GM21367 (cell line): Measurements from ENCODE around the gene ASB18.

Experiments used
- ATAC-seq: cut with Tn5 transposase; IDR thresholded peaks from one replicate; pipeline ENCODE4 v1.9.1; 2021; ENCODE audit not compliant: unreplicated experiment

ASB18 gene

DNA sequence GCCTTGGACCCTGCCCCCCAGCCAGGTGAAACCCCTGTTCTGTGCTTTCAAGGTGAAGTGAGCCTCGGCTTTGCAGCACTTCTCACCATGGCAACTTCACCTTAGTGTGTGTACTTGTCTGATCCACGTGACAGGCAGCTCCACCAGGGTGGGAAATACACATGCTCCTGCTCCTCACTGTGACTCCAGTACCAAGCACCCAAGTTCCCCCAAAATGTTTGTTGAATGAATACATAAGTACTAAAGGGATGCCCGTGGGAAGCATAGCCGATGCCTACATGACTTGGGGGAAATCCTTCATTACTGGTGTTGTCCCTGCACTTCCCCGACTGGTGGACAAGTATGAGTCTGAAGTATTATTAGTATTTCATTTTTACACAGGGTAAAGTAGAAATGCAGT, 54.2 kb downstream of the ASB18 start:
- no peak for ATAC-seq

DNA sequence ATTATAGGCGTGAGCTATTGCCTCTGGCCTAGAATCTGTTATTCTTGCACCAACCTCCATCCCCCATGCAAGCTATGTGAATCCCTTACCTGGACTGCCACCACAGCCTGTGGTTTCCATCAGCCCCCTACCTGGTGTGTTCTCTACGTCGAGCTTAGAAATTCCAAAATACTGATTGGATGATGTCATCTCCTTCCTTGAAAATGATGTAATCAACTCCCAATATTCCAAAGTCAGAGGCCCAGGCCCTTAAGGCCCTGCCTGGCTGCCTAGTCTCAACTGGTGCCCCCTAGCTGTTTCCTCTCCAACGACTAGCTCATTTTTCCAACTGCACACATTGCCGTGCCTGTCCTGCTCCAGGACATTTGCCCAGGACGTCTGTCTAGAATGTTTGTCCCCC, 54.7 kb downstream of the ASB18 start:
- ATAC-seq: no peak

DNA sequence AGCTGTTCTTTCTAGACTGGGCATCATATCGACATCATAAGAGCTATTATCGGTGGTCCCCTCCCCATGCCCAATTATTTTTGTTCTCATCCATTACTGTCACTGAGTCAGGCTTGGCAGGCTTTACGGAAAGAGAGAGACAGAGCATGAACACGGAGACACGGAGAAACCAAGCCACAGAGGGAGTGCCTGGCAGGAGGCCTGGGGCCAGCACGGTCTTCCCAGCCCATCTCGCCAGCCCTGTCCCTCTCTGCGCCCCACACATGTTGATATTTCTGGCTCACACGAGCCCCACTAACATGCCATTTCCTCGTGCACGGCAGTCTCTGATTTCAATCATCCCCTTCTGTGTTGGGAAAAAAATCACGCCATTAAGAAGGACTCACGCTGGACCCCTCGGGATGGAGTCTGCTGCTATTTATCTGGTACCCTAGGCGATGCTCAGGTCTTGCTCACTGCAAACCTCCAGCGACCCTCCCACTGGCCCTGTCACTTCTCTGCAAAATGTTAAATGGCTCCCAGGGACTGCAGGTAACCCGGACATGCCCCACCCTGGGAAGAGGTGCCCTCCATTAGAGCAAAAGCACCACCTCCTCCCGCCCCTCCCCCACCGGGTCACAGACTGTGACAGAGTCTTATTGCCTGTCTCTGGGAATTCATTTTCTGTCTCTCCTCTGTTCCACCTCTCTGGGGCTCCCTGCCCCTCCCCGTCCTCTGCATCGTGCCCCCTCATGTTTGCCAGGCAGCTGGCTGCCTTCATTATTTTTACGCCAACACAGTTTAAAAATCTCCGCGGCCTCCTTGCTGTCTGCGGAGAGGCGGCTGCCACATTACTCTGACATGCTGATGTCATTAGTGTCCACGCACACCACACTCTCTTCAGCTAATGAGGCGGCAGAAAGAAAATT, 55.9 kb downstream of the ASB18 start:
- no peak for ATAC-seq

DNA sequence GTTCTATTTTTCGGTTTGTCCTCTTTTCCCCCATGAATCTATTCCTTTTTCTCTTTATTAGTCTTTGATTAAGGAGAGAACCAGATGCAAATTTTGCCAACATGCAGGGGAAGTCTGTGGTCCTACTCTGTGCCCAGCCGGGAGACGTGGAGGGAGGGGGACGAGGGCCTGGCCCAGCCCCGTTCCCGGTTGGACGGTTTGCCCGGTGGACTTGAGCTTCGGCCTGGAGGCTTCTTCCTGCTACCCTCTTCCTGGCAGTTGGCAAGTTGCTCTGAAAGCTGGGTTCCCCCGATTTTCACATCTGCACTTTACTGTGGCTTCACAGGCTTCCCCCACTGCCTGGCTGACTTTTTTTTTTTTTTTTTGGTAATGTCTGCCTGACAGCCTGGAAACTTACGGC, 56.7 kb downstream of the ASB18 start:
- no peak for ATAC-seq

DNA sequence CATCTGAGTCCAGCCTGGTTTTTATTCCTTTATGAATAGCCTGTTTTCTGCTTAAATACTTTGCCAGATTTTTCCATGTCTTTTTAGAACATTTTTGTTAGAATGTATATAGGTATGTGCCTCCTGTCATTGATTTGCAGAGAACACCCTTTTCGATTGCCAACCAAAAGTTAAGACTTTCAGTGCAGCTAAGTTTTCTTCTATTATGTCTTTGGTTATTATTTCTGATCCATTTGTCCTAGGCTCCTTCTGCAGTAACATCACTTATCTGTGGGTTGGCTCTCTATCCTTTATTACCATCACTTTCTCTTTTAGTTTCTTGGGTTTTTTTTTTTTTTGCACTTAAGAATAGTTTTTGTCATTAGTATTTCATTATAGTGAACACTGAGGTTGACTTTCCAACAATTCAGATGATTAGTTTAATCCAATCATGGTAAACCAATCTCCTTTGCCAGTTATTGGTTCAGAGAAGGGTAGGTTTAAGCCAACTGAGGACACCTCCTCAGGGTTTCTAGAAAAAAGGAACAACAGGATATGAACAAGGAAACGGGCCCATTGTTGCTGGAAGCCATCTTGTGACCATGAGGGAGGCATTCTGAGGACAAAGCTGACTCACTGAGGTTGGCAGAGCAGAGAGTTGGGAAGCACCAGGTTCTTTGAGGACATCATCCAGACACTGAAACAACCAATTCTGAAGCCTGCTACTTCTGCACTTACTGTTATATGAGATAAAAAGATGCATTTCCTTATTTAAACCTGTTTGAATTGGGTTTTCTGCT, 58.1 kb downstream of the ASB18 start:
- ATAC-seq: no peak

- ATAC-seq: no peak
Measured at GRCh38 chr2:236204953-236205352, 59.3 kb downstream of the ASB18 start.

DNA sequence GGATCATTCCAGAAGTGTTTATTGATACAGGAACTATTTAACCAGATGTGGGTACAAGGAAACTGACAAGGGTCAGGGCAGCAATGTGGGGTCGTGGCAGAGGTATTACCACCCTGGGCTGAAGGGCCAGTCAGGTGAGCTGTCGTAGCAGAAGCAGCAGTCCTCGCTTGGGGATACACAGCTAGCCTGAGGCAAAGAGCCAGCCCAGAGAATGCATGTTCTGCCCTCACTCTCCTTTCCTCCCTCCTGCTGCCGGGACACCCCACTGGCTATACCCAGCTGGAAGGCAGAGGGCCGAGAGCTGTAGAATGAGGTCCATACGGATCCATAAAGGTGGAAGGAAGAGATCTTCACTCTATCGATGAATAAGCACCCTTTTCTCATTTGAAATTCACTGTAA, 63.8 kb downstream of the ASB18 start:
- ATAC-seq: no peak

- no peak for ATAC-seq
Measured at GRCh38 chr2:236196366-236196765, 67.8 kb downstream of the ASB18 start.

DNA sequence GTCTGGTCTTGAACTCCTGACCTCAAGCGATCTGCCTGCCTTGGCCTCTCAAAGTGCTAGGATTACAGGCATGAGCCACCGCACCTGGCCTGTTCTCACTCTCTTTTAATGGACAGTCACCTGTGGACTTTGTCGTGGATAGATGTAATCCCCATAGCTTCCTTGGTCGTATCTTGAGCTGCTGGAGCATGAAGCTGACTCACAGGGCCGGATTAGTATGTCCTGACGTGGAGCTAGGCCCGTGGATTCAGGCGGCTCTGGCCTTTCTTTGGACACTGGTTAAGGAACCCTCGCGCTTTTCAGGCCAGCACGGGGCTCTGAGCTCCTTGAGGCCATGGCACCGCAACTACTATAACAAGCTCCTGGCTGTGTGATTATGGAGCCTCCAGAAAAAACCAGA, 68.5 kb downstream of the ASB18 start:
- no peak for ATAC-seq

DNA sequence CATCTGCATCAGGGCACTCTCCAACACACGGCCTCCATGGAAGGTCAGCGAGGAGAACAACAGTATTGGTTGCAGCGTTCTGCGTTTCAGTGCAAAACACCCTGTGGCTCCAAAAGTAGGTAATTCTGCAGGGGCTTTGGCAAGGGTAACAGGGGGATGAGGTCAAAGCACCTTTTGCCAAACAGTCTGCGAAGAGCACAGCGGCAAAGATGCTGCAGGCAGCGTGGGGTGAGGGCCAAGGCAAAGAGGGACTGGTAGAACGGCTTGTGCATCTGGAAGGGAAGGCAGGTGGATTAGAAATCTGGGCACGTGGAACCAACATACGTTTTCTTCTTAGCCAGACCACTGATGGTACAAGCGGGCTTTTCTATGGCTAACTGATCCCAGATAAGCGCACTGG, 69.4 kb downstream of the ASB18 start:
- no peak for ATAC-seq

- no peak for ATAC-seq
Measured at GRCh38 chr2:236193026-236193425, 71.2 kb downstream of the ASB18 start.

DNA sequence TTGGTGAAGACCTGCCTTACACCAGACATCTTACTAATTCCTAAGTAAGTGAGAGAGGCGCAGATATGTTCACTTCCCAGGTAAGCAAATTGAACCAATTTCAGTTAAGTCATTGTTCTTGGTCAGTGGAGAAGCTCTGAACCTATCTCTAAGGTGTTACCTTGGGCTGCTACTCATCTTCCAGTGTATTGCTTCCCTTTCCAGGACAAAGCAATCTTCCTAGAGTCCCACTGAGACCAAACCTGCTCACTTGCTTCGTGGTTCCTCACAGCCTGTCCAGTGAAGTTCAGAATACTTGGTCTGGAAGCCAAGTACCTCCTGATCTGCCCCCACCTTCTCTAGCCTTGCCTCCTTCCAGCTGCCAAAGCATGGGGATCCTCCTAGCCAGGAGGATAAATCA, 73.5 kb downstream of the ASB18 start:
- ATAC-seq: no peak

DNA sequence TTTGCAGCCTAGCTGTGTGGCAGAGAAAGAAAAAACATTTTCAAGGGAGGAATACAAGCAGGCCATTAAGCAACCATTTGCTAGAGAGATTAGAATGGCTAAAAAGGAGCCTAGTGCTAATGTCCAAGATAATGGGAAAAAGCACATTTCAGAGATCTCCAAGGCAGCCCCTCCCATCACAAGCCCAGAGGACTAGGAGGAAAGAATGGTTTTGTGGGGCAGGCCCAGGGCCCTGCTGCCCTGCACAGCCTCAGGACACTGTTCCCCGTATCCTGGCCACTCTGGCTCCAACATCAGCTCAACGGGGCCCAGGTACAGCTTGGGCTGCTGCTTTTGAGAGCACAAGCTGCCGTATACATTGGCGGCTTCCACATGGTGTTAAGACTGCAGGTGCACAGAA, 79.5 kb downstream of the ASB18 start:
- no peak for ATAC-seq

- ATAC-seq: no peak
Measured at GRCh38 chr2:236180831-236181453, 83.3 kb downstream of the ASB18 start.

DNA sequence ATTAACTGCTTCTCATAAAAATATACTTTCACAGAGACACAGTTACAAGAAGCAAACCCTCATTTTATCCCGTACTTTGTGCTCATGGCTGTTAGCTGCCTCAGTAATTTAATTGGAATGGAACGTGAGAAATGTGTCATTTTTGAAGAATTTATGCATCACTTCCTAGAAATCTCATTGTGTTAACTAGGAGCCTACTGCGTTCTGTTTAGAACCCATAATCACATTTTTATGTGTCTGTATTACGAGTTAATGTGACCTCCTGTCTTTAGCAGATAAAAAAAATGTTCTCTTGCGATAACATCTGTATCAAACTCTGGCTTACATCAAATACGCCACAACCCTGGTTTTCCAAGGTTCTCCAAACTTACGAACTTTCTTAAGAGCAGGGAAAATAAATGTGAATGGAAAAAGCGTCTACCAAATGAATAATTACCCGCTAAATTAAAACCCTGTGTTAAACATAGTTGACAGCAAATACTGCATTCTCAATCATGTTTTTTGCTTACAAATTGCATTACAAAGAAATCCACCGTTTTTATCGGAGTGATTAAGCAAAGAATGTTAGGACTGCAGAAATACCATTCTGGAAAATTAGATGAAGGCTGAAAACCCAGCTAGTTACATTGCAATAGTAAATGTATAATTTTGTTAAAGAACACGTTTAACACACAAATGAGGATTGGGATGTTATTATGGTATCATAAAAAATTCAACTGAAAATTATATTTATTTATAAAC, 84.0 kb downstream of the ASB18 start:
- ATAC-seq: no peak

GRCh38 chr2:236179236-236180075, 84.8 kb downstream of the ASB18 start:
- no peak for ATAC-seq

- ATAC-seq: no peak
Measured at GRCh38 chr2:236178890-236179235, 85.3 kb downstream of the ASB18 start.

- no peak for ATAC-seq
Measured at GRCh38 chr2:236177967-236178889, 86.0 kb downstream of the ASB18 start.

- no peak for ATAC-seq
Measured at GRCh38 chr2:236177604-236177966, 86.6 kb downstream of the ASB18 start.
